Measurements from ENCODE around the gene CFAP43.

DNA sequence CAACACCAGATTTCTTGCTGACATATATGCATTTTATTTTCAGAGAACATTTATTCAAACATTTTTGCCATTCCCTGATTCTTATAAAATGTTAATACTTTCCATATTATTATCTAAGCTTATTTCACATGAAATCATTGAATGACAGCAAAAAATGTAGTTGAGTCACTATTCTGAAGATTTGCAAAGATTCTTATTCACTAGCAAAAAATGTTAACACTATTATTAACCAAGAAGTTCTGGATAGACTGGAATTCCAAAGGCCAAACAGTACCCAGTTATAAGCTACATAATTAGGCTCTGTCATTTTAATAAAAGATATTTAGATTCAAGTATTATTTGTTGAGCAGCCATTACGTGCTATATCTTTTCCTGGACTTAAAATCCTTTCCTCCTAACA is 41.1 kb upstream of the CFAP43 start:
- TF ChIP-seq, protein P1, sequence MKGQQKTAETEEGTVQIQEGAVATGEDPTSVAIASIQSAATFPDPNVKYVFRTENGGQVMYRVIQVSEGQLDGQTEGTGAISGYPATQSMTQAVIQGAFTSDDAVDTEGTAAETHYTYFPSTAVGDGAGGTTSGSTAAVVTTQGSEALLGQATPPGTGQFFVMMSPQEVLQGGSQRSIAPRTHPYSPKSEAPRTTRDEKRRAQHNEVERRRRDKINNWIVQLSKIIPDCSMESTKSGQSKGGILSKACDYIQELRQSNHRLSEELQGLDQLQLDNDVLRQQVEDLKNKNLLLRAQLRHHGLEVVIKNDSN (CRISPR knock-in tag; IDR thresholded peaks at IDR 0.05) = no peak
- TF ChIP-seq, protein P2, sequence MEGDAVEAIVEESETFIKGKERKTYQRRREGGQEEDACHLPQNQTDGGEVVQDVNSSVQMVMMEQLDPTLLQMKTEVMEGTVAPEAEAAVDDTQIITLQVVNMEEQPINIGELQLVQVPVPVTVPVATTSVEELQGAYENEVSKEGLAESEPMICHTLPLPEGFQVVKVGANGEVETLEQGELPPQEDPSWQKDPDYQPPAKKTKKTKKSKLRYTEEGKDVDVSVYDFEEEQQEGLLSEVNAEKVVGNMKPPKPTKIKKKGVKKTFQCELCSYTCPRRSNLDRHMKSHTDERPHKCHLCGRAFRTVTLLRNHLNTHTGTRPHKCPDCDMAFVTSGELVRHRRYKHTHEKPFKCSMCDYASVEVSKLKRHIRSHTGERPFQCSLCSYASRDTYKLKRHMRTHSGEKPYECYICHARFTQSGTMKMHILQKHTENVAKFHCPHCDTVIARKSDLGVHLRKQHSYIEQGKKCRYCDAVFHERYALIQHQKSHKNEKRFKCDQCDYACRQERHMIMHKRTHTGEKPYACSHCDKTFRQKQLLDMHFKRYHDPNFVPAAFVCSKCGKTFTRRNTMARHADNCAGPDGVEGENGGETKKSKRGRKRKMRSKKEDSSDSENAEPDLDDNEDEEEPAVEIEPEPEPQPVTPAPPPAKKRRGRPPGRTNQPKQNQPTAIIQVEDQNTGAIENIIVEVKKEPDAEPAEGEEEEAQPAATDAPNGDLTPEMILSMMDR (IDR thresholded peaks at IDR 0.05) = no peak
- TF ChIP-seq, protein P3, sequence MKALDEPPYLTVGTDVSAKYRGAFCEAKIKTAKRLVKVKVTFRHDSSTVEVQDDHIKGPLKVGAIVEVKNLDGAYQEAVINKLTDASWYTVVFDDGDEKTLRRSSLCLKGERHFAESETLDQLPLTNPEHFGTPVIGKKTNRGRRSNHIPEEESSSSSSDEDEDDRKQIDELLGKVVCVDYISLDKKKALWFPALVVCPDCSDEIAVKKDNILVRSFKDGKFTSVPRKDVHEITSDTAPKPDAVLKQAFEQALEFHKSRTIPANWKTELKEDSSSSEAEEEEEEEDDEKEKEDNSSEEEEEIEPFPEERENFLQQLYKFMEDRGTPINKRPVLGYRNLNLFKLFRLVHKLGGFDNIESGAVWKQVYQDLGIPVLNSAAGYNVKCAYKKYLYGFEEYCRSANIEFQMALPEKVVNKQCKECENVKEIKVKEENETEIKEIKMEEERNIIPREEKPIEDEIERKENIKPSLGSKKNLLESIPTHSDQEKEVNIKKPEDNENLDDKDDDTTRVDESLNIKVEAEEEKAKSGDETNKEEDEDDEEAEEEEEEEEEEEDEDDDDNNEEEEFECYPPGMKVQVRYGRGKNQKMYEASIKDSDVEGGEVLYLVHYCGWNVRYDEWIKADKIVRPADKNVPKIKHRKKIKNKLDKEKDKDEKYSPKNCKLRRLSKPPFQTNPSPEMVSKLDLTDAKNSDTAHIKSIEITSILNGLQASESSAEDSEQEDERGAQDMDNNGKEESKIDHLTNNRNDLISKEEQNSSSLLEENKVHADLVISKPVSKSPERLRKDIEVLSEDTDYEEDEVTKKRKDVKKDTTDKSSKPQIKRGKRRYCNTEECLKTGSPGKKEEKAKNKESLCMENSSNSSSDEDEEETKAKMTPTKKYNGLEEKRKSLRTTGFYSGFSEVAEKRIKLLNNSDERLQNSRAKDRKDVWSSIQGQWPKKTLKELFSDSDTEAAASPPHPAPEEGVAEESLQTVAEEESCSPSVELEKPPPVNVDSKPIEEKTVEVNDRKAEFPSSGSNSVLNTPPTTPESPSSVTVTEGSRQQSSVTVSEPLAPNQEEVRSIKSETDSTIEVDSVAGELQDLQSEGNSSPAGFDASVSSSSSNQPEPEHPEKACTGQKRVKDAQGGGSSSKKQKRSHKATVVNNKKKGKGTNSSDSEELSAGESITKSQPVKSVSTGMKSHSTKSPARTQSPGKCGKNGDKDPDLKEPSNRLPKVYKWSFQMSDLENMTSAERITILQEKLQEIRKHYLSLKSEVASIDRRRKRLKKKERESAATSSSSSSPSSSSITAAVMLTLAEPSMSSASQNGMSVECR (CRISPR knock-in tag; IDR thresholded peaks at IDR 0.05; ENCODE audit: borderline replicate concordance) = no peak
- no peak for TF ChIP-seq NR2C2 (CRISPR knock-in tag; IDR thresholded peaks at IDR 0.05)
- no peak for TF ChIP-seq TCF7 (CRISPR knock-in tag; IDR thresholded peaks at IDR 0.05; ENCODE audit: low read depth)
- no peak for TF ChIP-seq SP1 (CRISPR knock-in tag; conservative IDR thresholded peaks at IDR 0.05)
- TF ChIP-seq FOXK1 (CRISPR knock-in tag; IDR thresholded peaks at IDR 0.05) = no peak
- TF ChIP-seq TEAD4 (CRISPR knock-in tag; IDR thresholded peaks at IDR 0.05) = no peak
- TF ChIP-seq CBFB (CRISPR knock-in tag; IDR thresholded peaks at IDR 0.05; ENCODE audit: low read depth) = no peak
- TF ChIP-seq, protein P4, sequence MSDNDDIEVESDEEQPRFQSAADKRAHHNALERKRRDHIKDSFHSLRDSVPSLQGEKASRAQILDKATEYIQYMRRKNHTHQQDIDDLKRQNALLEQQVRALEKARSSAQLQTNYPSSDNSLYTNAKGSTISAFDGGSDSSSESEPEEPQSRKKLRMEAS (CRISPR knock-in tag; IDR thresholded peaks at IDR 0.05) = no peak
- TF ChIP-seq FOXJ3 (CRISPR knock-in tag; IDR thresholded peaks at IDR 0.05; ENCODE audit: borderline replicate concordance) = no peak

Measured in WTC11 (cell line).